Purkinje cell (primary cell): ENCODE measurements around the gene EPS8L2. TPM values are rescaled to one million over a fixed set of nuclear protein-coding genes. Genes with fewer than 3 reads are reported as not detected.

Source experiments
- polyA plus RNA-seq: library from polyadenylated mRNA; unstranded; fragments of >200 nt; fragmentation: Nextera tagmentation; gene quantifications from 2 replicates; pipeline ENCODE4 v1.2.1, GENCODE V29; 2014

The EPS8L2 gene
- polyA plus RNA-seq, result 73.8 and 170 TPM in 2 replicates

GRCh38 chr11:705646-706438 lies at the start of gene EPS8L2:
EPS8L2 (plus strand) TSS chr11:706231; CDS start chr11:709408, 3,177 bp downstream.

GRCh38 chr11:694563-695287 lies 11.3 kb upstream of the EPS8L2 start, which contains the start of gene DEAF1:
DEAF1 (minus strand) TSS chr11:695222; CDS start chr11:695047, 175 bp downstream.

GRCh38 chr11:695538-696248 lies 10.3 kb upstream of the EPS8L2 start, which contains the start of gene TMEM80:
TMEM80 (plus strand) TSS chr11:695816; CDS start chr11:695828, 12 bp downstream.

GRCh38 chr11:747158-748006 lies 41.4 kb downstream of the EPS8L2 start, which contains the start of gene TALDO1:
TALDO1 (plus strand) TSS chr11:747464; CDS start chr11:747482, 18 bp downstream.

Other genes starting within 250 kb of the EPS8L2 start
- gene RNH1, start 199.0 kb upstream of the EPS8L2 start, polyA plus RNA-seq, result 12.8 and 13.2 TPM in 2 replicates
- 19.5 and 37.7 TPM in 2 replicates for gene HRAS, start 170.7 kb upstream of the EPS8L2 start, polyA plus RNA-seq
- gene LRRC56, start 168.7 kb upstream of the EPS8L2 start, polyA plus RNA-seq, result 0.13 TPM in 1 of 2 replicates, not detected in the other
- gene LMNTD2, start 145.5 kb upstream of the EPS8L2 start, polyA plus RNA-seq, result not detected in 2 replicates
- 1.6 and 3.9 TPM in 2 replicates for gene RASSF7, start 145.3 kb upstream of the EPS8L2 start, polyA plus RNA-seq
- gene PHRF1, start 129.8 kb upstream of the EPS8L2 start, polyA plus RNA-seq, result 0.19 and 0.35 TPM in 2 replicates
- gene IRF7, start 90.3 kb upstream of the EPS8L2 start, polyA plus RNA-seq, result not detected in 2 replicates
- not detected in 2 replicates for gene CDHR5, start 81.3 kb upstream of the EPS8L2 start, polyA plus RNA-seq
- gene SCT, start 79.0 kb upstream of the EPS8L2 start, polyA plus RNA-seq, result not detected in 2 replicates
- not detected in 2 replicates for gene DRD4, start 69.0 kb upstream of the EPS8L2 start, polyA plus RNA-seq
- 10.8 and 19.0 TPM in 2 replicates for gene DEAF1, start 11.0 kb upstream of the EPS8L2 start, polyA plus RNA-seq
- gene TMEM80, start 10.4 kb upstream of the EPS8L2 start, polyA plus RNA-seq, result 31.2 and 39.5 TPM in 2 replicates
- gene TALDO1, start 41.2 kb downstream of the EPS8L2 start, polyA plus RNA-seq, result 40.4 and 72.7 TPM in 2 replicates
- 1.9 and 5.7 TPM in 2 replicates for gene GATD1, start 71.3 kb downstream of the EPS8L2 start, polyA plus RNA-seq
- 14.7 and 20.2 TPM in 2 replicates for gene CEND1, start 83.9 kb downstream of the EPS8L2 start, polyA plus RNA-seq
- gene SLC25A22, start 92.0 kb downstream of the EPS8L2 start, polyA plus RNA-seq, result 4.6 and 6.6 TPM in 2 replicates
- 0.95 and 0.99 TPM in 2 replicates for gene PIDD1, start 99.0 kb downstream of the EPS8L2 start, polyA plus RNA-seq
- gene RPLP2, start 103.7 kb downstream of the EPS8L2 start, polyA plus RNA-seq, result 295 and 369 TPM in 2 replicates
- gene PNPLA2, start 112.7 kb downstream of the EPS8L2 start, polyA plus RNA-seq, result 0.77 and 3.1 TPM in 2 replicates
- gene CRACR2B, start 121.7 kb downstream of the EPS8L2 start, polyA plus RNA-seq, result not detected in 2 replicates
- 6.6 and 8.6 TPM in 2 replicates for gene CD151, start 126.7 kb downstream of the EPS8L2 start, polyA plus RNA-seq
- 181 and 206 TPM in 2 replicates for gene POLR2L, start 136.3 kb downstream of the EPS8L2 start, polyA plus RNA-seq
- gene TSPAN4, start 136.6 kb downstream of the EPS8L2 start, polyA plus RNA-seq, result not detected in 2 replicates
- gene CHID1, start 204.6 kb downstream of the EPS8L2 start, polyA plus RNA-seq, result 25.8 and 47.8 TPM in 2 replicates
- gene AP2A2, start 219.6 kb downstream of the EPS8L2 start, polyA plus RNA-seq, result 32.3 and 35.2 TPM in 2 replicates